SU-DHL-6 (cell line): ENCODE measurements around the gene MYBPHL.

ENCODE experiments used
- H2AFZ ChIP-seq: fragments of 200-600 bp; sonication (generic); 2 replicates; pipeline ENCODE4 v1.6.1; 2014; ENCODE audit warnings: low read depth, mild to moderate bottlenecking, moderate library complexity, mixed read lengths, antibody characterized with exemption, low read length; ENCODE audit not compliant: severe bottlenecking
- H3F3A ChIP-seq: fragments of 200-600 bp; shearing (Covaris generic); 2 replicates; pipeline ENCODE4 v1.6.0; 2016; ENCODE audit warnings: antibody characterized with exemption, mild to moderate bottlenecking; ENCODE audit not compliant: insufficient read depth
- H3K27ac ChIP-seq: fragments of 200-600 bp; sonication (generic); 2 replicates; pipeline ENCODE4 v1.5.1; 2016; ENCODE audit warnings: low read depth, mild to moderate bottlenecking, low read length, moderate library complexity, mixed read lengths
- H3K27me3 ChIP-seq: fragments of 200-600 bp; sonication (generic), shearing (Covaris generic); 2 replicates; pipeline ENCODE4 v1.6.0; 2014; ENCODE audit warnings: mild to moderate bottlenecking, low read length
- H3K36me3 ChIP-seq: fragments of 200-600 bp; sonication (generic); 2 replicates; pipeline ENCODE4 v1.6.1; 2014; ENCODE audit warnings: mild to moderate bottlenecking, low read length, mixed read lengths
- H3K4me2 ChIP-seq: fragments of 300-600, 200-600 bp; shearing (Covaris generic), sonication (generic); 2 replicates; pipeline ENCODE4 v1.6.0; 2014; ENCODE audit warnings: low read length, low read depth, mild to moderate bottlenecking; ENCODE audit not compliant: poor library complexity, severe bottlenecking
- H3K4me3 ChIP-seq: fragments of 200-600 bp; sonication (generic); 2 replicates; pipeline ENCODE4 v1.5.1; 2014; ENCODE audit warnings: antibody characterized with exemption, low read length, mild to moderate bottlenecking, mixed read lengths; ENCODE audit not compliant: insufficient read depth, poor library complexity, severe bottlenecking
- H3K79me2 ChIP-seq: fragments of 200-600 bp; sonication (generic); 2 replicates; pipeline ENCODE4 v1.6.1; 2014; ENCODE audit warnings: mild to moderate bottlenecking, low read length, moderate library complexity; ENCODE audit not compliant: insufficient read depth
- H3K9ac ChIP-seq: fragments of 200-600 bp; sonication (generic); 2 replicates; pipeline ENCODE4 v1.7.0; 2014; ENCODE audit warnings: mild to moderate bottlenecking, low read length
- H3K9me2 ChIP-seq: fragments of 200-600 bp; sonication (generic); replicated peaks from 2 replicates; pipeline ENCODE4 v1.6.1; 2014; ENCODE audit warnings: low read length; ENCODE audit not compliant: insufficient read depth
- H3K9me3 ChIP-seq: fragments of 200-600 bp; sonication (generic); 2 replicates; pipeline ENCODE4 v1.6.1; 2014; ENCODE audit warnings: low read length, mixed read lengths; ENCODE audit not compliant: insufficient read depth
- H4K20me1 ChIP-seq: fragments of 200-600 bp; sonication (generic); 2 replicates; pipeline ENCODE4 v1.6.1; 2014; ENCODE audit warnings: low read depth, mild to moderate bottlenecking, antibody characterized with exemption, low read length, moderate library complexity, mixed read lengths
- CTCF ChIP-seq: fragments of 200-600 bp; sonication (generic); IDR thresholded peaks from one replicate; pipeline ENCODE4 v1.5.1; 2017; ENCODE audit warnings: antibody characterized with exemption, mild to moderate bottlenecking, low read length, moderate library complexity; ENCODE audit not compliant: insufficient read depth, poor library complexity, severe bottlenecking
- EZH2phosphoT487 ChIP-seq: fragments of 200-600 bp; sonication (generic), shearing (Covaris generic); conservative IDR thresholded peaks from 2 replicates; pipeline ENCODE4 v1.6.1; 2018; ENCODE audit warnings: mild to moderate bottlenecking, antibody characterized with exemption, low read length, moderate library complexity, mixed read lengths

The MYBPHL gene

GRCh38 chr1:109268431-109269211, 38.2 kb downstream of the MYBPHL start:
- Histone ChIP-seq H3F3A (no peaks in the 10 kb centered on the region), H3K27ac (no peak overlapping the region), H3K36me3 (no peaks in the 10 kb centered on the region), H4K20me1 (no peaks in the 10 kb centered on the region), H3K9me3 (no peaks in the 10 kb centered on the region), H2AFZ (no peak overlapping the region), H3K27me3 (no peaks in the 10 kb centered on the region), H3K4me2 (no peak overlapping the region), H3K79me2 (no peaks in the 10 kb centered on the region), H3K9ac (no peak overlapping the region), H3K9me2 (no peaks in the 10 kb centered on the region), H3K4me3 (no peak overlapping the region)
- TF ChIP-seq CTCF (no peak), EZH2phosphoT487 (no peak)

DNA sequence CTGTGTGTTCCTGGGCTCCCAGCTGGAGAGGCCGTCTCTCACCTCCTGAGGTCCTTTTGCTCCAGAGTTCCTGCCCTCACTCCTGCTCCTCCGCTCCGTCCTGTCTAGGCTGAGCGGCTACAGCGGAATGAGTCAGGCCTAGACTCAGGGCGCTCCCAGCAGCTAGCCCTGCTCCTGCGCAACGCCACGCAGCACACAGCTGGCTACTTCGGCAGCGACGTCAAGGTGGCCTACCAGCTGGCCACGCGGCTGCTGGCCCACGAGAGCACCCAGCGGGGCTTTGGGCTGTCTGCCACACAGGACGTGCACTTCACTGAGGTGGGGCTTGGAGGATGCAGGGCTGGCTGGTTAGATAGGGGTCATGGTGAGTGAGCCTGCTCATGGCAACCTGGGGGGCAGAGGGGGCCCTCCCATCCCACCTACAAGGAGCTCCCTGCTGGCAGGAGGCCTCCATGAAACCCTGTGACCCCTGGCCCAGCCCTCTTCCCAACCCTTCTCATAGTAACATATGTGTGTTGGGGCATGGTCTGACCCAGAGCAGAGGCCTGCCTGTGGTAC, 39.0 kb downstream of the MYBPHL start:
- Histone ChIP-seq H3K79me2 (no peaks in the 10 kb centered on the region), H3K27ac (no peak overlapping the region), H3K4me3 (no peak overlapping the region), H3K9me3 (no peaks in the 10 kb centered on the region), H3K4me2 (no peak overlapping the region), H3K9me2 (no peaks in the 10 kb centered on the region), H3K36me3 (no peaks in the 10 kb centered on the region), H3K27me3 (no peaks in the 10 kb centered on the region), H3F3A (no peaks in the 10 kb centered on the region), H2AFZ (no peak overlapping the region), H3K9ac (no peak overlapping the region), H4K20me1 (no peaks in the 10 kb centered on the region)
- TF ChIP-seq CTCF (no peak), EZH2phosphoT487 (no peak)

GRCh38 chr1:109266965-109267364, 39.8 kb downstream of the MYBPHL start:
- H3K27ac ChIP-seq, result no peak overlapping the region
- no peak overlapping the region for H3K4me3 ChIP-seq
- H3K9ac ChIP-seq, result no peak overlapping the region

More at GRCh38 chr1:109266965-109267364, 39.8 kb downstream of the MYBPHL start:
- H3K27me3 ChIP-seq, result no peaks in the 10 kb centered on the region
- no peaks in the 10 kb centered on the region for H3K36me3 ChIP-seq
- H3K9me2 ChIP-seq, result no peaks in the 10 kb centered on the region
- no peaks in the 10 kb centered on the region for H3K9me3 ChIP-seq
- no peak overlapping the region for H2AFZ ChIP-seq
- no peaks in the 10 kb centered on the region for H4K20me1 ChIP-seq
- no peak overlapping the region for H3K4me2 ChIP-seq
- no peaks in the 10 kb centered on the region for H3F3A ChIP-seq
- TF ChIP-seq EZH2phosphoT487, result no peak
- no peak for TF ChIP-seq CTCF
- no peaks in the 10 kb centered on the region for H3K79me2 ChIP-seq
